Glutamatergic neuron (in vitro differentiated cells): ENCODE results near the gene RPAP2. TPM values are rescaled to one million over a fixed set of nuclear protein-coding genes. Genes with fewer than 3 reads are reported as not detected.

Experiments
- DNase-seq: peaks from one replicate; pipeline ENCODE4 v3.0.0; 2022
- H3K27ac Mint-ChIP-seq: one replicate; pipeline ENCODE4 v1.8.0; 2020; ENCODE audit warnings: mild to moderate bottlenecking, mixed read lengths, inconsistent platforms; ENCODE audit not compliant: unreplicated experiment
- H3K27me3 Mint-ChIP-seq: one replicate; pipeline ENCODE4 v1.8.0; 2020; ENCODE audit warnings: mild to moderate bottlenecking, moderate library complexity, mixed read lengths, inconsistent platforms; ENCODE audit not compliant: unreplicated experiment
- H3K36me3 Mint-ChIP-seq: one replicate; pipeline ENCODE4 v1.8.0; 2020; ENCODE audit warnings: mild to moderate bottlenecking, mixed read lengths, inconsistent platforms; ENCODE audit not compliant: unreplicated experiment
- H3K4me1 Mint-ChIP-seq: one replicate; pipeline ENCODE4 v1.8.0; 2020; ENCODE audit warnings: mild to moderate bottlenecking, low read depth, mixed read lengths, inconsistent platforms; ENCODE audit not compliant: unreplicated experiment
- H3K4me3 Mint-ChIP-seq: one replicate; pipeline ENCODE4 v1.8.0; 2020; ENCODE audit warnings: mild to moderate bottlenecking, mixed read lengths, inconsistent platforms; ENCODE audit not compliant: unreplicated experiment
- H3K9me3 Mint-ChIP-seq: one replicate; pipeline ENCODE4 v1.8.0; 2020; ENCODE audit warnings: mild to moderate bottlenecking, moderate library complexity, mixed read lengths, inconsistent platforms; ENCODE audit not compliant: unreplicated experiment
- total RNA-seq: library from RNA; stranded (reverse); fragmentation: NEBNext Ultra II Directional; extraction: Animal tissue kit (Norgen Biotek cat#: 25700); gene quantifications from one replicate; pipeline ENCODE4 v1.2.1, GENCODE V29; 2021; ENCODE audit not compliant: unreplicated experiment
- TF ChIP-seq, protein P1 (sequence below): fragments of 200-600 bp; sonication (generic); IDR thresholded peaks from one replicate; pipeline ENCODE4 v1.5.0; 2021; ENCODE audit not compliant: partially characterized antibody, unreplicated experiment

The RPAP2 gene
- total RNA-seq, 1 donor from 2014 or later: 26.4 TPM

DNA sequence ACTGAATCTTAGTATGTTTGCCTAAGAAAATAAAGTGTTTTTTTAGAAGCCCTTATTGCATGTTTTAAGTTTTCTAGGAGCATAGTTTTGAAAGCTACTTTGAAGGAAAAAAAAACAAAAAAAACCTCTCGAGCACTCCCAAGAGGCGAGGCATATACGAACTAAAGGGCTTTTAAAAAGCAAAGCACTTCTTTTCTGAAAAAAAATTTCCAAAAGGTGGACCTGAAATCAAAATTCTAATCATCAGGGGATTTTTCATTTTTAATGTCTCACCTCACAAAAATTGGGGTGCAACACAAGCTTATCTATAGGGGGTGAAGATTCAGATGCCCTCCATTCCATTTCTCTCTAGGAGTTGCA is 666 bp upstream of the RPAP2 start:
- TF ChIP-seq, protein P1, sequence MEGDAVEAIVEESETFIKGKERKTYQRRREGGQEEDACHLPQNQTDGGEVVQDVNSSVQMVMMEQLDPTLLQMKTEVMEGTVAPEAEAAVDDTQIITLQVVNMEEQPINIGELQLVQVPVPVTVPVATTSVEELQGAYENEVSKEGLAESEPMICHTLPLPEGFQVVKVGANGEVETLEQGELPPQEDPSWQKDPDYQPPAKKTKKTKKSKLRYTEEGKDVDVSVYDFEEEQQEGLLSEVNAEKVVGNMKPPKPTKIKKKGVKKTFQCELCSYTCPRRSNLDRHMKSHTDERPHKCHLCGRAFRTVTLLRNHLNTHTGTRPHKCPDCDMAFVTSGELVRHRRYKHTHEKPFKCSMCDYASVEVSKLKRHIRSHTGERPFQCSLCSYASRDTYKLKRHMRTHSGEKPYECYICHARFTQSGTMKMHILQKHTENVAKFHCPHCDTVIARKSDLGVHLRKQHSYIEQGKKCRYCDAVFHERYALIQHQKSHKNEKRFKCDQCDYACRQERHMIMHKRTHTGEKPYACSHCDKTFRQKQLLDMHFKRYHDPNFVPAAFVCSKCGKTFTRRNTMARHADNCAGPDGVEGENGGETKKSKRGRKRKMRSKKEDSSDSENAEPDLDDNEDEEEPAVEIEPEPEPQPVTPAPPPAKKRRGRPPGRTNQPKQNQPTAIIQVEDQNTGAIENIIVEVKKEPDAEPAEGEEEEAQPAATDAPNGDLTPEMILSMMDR: no peak
- H3K4me1 Mint-ChIP-seq: no peaks in the 10 kb centered on the region
- DNase-seq: no peak
- H3K4me3 Mint-ChIP-seq: peak overlapping the region; percentile 95
- no peaks in the 10 kb centered on the region for H3K27me3 Mint-ChIP-seq
- H3K9me3 Mint-ChIP-seq: no peaks in the 10 kb centered on the region
- peak overlapping the region; percentile 95 for H3K27ac Mint-ChIP-seq
- no peaks in the 10 kb centered on the region for H3K36me3 Mint-ChIP-seq

DNA sequence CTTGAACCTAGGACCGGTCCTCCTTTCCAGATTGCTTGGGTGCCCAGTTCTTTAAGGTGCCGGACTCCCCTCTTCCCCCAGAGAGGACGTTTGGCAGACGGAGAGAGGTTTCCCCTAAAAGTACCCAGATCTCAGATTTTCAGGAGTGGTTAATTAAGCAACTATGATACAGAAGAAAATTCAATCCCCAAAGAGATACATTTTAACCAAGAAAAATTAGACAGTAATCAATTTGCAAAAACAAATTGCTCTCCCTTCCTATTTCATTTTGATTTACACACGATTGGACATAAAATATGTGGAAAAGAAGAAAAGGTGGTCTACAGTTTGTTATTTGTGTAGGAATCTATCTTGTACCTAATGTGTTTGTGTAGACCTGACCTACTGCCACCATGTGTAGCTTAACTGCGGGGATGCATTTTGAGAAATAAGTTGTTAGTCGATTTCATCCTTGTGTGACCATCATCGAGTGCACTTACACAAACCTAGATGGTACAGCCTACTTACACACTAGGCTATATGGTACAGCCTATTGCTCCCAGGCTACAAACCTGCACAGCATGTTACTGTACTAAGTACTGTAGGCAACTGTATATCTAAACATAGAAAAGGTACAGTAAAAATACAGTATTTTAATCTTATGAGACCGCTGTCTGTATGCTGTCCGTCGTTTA is 755 bp downstream of the RPAP2 start:
- Mint-ChIP-seq H3K4me1 (no peaks in the 10 kb centered on the region), H3K36me3 (no peaks in the 10 kb centered on the region), H3K27me3 (no peaks in the 10 kb centered on the region), H3K9me3 (no peaks in the 10 kb centered on the region), H3K4me3 (peak overlapping the region; percentile 95), H3K27ac (peak overlapping the region; percentile 95)
- DNase-seq: no peak
- TF ChIP-seq, protein P1: no peak

DNA sequence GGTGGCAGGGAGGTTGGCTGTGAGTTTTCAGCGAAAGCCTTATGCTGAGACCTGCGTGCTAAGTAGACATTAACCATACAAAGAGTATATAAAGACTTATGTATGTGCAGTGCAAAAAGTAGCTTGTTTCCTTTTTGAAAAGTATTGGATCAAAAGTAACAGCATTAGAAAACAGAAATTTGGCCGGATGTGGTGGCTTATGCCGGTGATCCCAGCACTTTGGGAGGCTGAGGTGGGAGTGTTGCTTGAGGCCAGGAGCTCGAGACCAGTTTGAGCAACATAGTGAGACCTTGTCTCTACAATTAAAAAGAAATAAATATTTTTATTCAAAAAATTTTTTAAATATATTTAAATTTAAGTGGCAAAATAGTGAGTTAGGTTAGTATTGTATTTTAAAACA is 2.2 kb downstream of the RPAP2 start:
- Mint-ChIP-seq H3K27me3 (no peaks in the 10 kb centered on the region), H3K9me3 (no peaks in the 10 kb centered on the region), H3K4me3 (no peak overlapping the region), H3K4me1 (no peaks in the 10 kb centered on the region), H3K27ac (no peak overlapping the region), H3K36me3 (no peaks in the 10 kb centered on the region)
- DNase-seq: no peak
- TF ChIP-seq, protein P1: no peak

DNA sequence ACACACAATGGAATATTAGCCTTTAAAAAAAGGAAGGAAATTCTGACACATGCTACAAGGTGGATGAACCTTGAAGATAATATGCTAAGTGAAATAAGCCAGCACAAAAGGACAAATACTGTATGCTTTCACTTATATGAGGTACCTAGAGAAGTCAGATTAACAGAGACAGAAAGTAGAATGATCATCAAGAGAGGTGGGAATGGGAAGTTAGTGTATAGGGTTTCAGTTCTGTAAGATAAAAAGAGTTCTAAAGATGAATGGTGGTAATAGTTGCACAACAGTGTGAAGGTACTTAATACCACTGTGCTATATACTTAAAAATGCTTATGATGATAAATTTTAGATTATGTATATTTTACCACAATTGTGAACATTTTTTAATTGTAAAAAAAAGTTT is 7.2 kb downstream of the RPAP2 start:
- Mint-ChIP-seq H3K27ac (no peak overlapping the region), H3K36me3 (no peaks in the 10 kb centered on the region), H3K9me3 (no peaks in the 10 kb centered on the region), H3K4me3 (no peak overlapping the region), H3K27me3 (peaks cover 1% of the 10 kb centered on the region), H3K4me1 (no peaks in the 10 kb centered on the region)
- TF ChIP-seq, protein P1: no peak
- no peak for DNase-seq

DNA sequence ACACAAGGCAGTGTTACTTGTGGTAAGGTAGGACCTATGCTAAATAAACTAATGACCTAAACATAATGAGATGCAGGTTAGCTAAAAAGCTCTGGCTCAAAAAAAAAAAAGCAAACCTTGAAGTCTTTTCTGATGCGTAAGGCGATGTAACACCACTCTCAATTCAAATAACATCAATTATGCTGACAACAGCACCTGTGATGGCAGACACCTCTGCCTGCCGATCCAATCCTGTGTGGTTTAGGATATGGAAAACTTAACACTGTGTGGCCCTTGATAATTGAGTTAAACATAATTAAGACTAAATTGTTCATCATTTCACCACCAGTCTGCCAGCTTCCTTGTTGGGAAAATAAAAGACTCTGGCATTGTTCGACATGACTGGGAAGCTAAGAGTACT is 9.1 kb downstream of the RPAP2 start:
- TF ChIP-seq, protein P1: no peak
- H3K27ac Mint-ChIP-seq: no peak overlapping the region
- H3K4me1 Mint-ChIP-seq: no peaks in the 10 kb centered on the region
- no peak overlapping the region for H3K4me3 Mint-ChIP-seq
- DNase-seq: no peak
- H3K36me3 Mint-ChIP-seq: no peaks in the 10 kb centered on the region
- no peaks in the 10 kb centered on the region for H3K9me3 Mint-ChIP-seq
- peaks cover 1% of the 10 kb centered on the region for H3K27me3 Mint-ChIP-seq
